Duodenal mucosa (tissue), 2 donors: ENCODE results near the gene PLD5.
"Not testable (repeated sequence)": the region's sequence is repeated elsewhere in the genome, so short reads cannot be mapped to it uniquely, and the experiment has no call there.

Source experiments
- H3K27ac ChIP-seq: one replicate; pipeline ENCODE4 v1.7.0; 2013; ENCODE audit warnings: low read depth, low read length
- H3K27me3 ChIP-seq, 2 donors: one replicate each; pipeline ENCODE4 v1.7.0; 2013; ENCODE audit warnings: low read length in 2 of 2, control low read depth in 1 of 2; ENCODE audit not compliant: insufficient read depth in 2 of 2, control insufficient read depth in 1 of 2
- H3K36me3 ChIP-seq, 2 donors: one replicate each; pipeline ENCODE4 v1.7.0; 2013; ENCODE audit warnings: low read length in 2 of 2, control low read depth in 1 of 2; ENCODE audit not compliant: insufficient read depth in 2 of 2, control insufficient read depth in 1 of 2
- H3K4me1 ChIP-seq, 2 donors: one replicate each; pipeline ENCODE4 v1.7.0; 2013; ENCODE audit warnings: low read length in 2 of 2, control low read depth in 1 of 2; ENCODE audit not compliant: insufficient read depth in 2 of 2, control insufficient read depth in 1 of 2
- H3K4me3 ChIP-seq, 2 donors: one replicate each; pipeline ENCODE4 v1.7.0; 2013; ENCODE audit warnings: low read length in 2 of 2, low read depth in 1 of 2
- H3K9ac ChIP-seq, 2 donors: one replicate each; pipeline ENCODE4 v1.7.0; 2013; ENCODE audit warnings: low read length in 2 of 2, low read depth in 1 of 2
- H3K9me3 ChIP-seq, 2 donors: one replicate each; pipeline ENCODE4 v1.7.0; 2013; ENCODE audit warnings: low read length in 2 of 2, control low read depth in 1 of 2; ENCODE audit not compliant: control insufficient read depth in 1 of 2

Gene PLD5

GRCh38 chr1:242139986-242140385 lies 384.5 kb downstream of the PLD5 start:
- Histone ChIP-seq H3K4me1 (no peaks in the 10 kb centered on the region), H3K36me3 (no peaks in the 10 kb centered on the region), H3K4me3 (no peak overlapping the region)

GRCh38 chr1:242139442-242139841 lies 385.1 kb downstream of the PLD5 start:
- no peak overlapping the region for H3K4me3 ChIP-seq
- H3K9ac ChIP-seq: no peak overlapping the region
- no peak overlapping the region for H3K27ac ChIP-seq
- H3K4me1 ChIP-seq: no peaks in the 10 kb centered on the region
- H3K9me3 ChIP-seq: peaks cover 0 to 4% of the 10 kb centered on the region in 2 donors
- H3K27me3 ChIP-seq: no peaks in the 10 kb centered on the region
- H3K36me3 ChIP-seq: no peaks in the 10 kb centered on the region

More at GRCh38 chr1:242139986-242140385, 384.5 kb downstream of the PLD5 start:
- H3K9ac ChIP-seq: no peak overlapping the region
- H3K27ac ChIP-seq: no peak overlapping the region
- peaks cover 0 to 6% of the 10 kb centered on the region in 2 donors for H3K9me3 ChIP-seq
- no peaks in the 10 kb centered on the region for H3K27me3 ChIP-seq

- no peak overlapping the region for H3K9ac ChIP-seq
- no peaks in the 10 kb centered on the region for H3K27me3 ChIP-seq
- no peaks in the 10 kb centered on the region for H3K36me3 ChIP-seq
- H3K4me3 ChIP-seq: no peak overlapping the region
- H3K27ac ChIP-seq: no peak overlapping the region
- H3K9me3 ChIP-seq: no peaks in the 10 kb centered on the region
- H3K4me1 ChIP-seq: no peaks in the 10 kb centered on the region
Measured at GRCh38 chr1:242133796-242134195, 390.7 kb downstream of the PLD5 start.

- Histone ChIP-seq H3K4me1 (no peaks in the 10 kb centered on the region), H3K9ac (no peak overlapping the region), H3K27me3 (no peaks in the 10 kb centered on the region), H3K9me3 (no peaks in the 10 kb centered on the region), H3K36me3 (no peaks in the 10 kb centered on the region), H3K27ac (no peak overlapping the region), H3K4me3 (no peak overlapping the region)
Measured at GRCh38 chr1:242133351-242133750, 391.1 kb downstream of the PLD5 start.

GRCh38 chr1:242132121-242132817 lies 392.2 kb downstream of the PLD5 start:
- H3K9ac ChIP-seq: no peak overlapping the region

GRCh38 chr1:242128951-242129502 lies 395.5 kb downstream of the PLD5 start:
- H3K36me3 ChIP-seq: no peaks in the 10 kb centered on the region
- no peak overlapping the region for H3K4me3 ChIP-seq
- peaks cover 0 to 2% of the 10 kb centered on the region in 2 donors for H3K9me3 ChIP-seq
- no peak overlapping the region for H3K27ac ChIP-seq
- no peaks in the 10 kb centered on the region for H3K4me1 ChIP-seq
- H3K9ac ChIP-seq: no peak overlapping the region
- no peaks in the 10 kb centered on the region for H3K27me3 ChIP-seq

More at GRCh38 chr1:242132121-242132817, 392.2 kb downstream of the PLD5 start:
- Histone ChIP-seq H3K36me3 (no peaks in the 10 kb centered on the region), H3K27me3 (no peaks in the 10 kb centered on the region), H3K27ac (no peak overlapping the region), H3K4me1 (no peaks in the 10 kb centered on the region), H3K9me3 (no peaks in the 10 kb centered on the region), H3K4me3 (no peak overlapping the region)

- H3K36me3 ChIP-seq: no peaks in the 10 kb centered on the region
- H3K27me3 ChIP-seq: no peaks in the 10 kb centered on the region
- H3K9me3 ChIP-seq: no peaks in the 10 kb centered on the region
- H3K9ac ChIP-seq: no peak overlapping the region
- no peaks in the 10 kb centered on the region for H3K4me1 ChIP-seq
- no peak overlapping the region for H3K4me3 ChIP-seq
- no peak overlapping the region for H3K27ac ChIP-seq
Measured at GRCh38 chr1:242120432-242120831, 404.1 kb downstream of the PLD5 start.

GRCh38 chr1:242100921-242101320 lies 423.6 kb downstream of the PLD5 start:
- Histone ChIP-seq H3K4me3 (no peak overlapping the region), H3K27ac (no peak overlapping the region), H3K36me3 (no peaks in the 10 kb centered on the region), H3K9me3 (no peaks in the 10 kb centered on the region), H3K27me3 (no peaks in the 10 kb centered on the region), H3K4me1 (no peaks in the 10 kb centered on the region), H3K9ac (no peak overlapping the region)

- not testable (repeated sequence) for H3K4me3 ChIP-seq, H3K27me3 ChIP-seq, H3K36me3 ChIP-seq, H3K9me3 ChIP-seq, H3K4me1 ChIP-seq, H3K27ac ChIP-seq, H3K9ac ChIP-seq
Measured at GRCh38 chr1:242097283-242097682, 427.2 kb downstream of the PLD5 start.

- Histone ChIP-seq H3K36me3 (no peaks in the 10 kb centered on the region), H3K4me3 (no peak overlapping the region), H3K9ac (no peak overlapping the region), H3K27me3 (no peaks in the 10 kb centered on the region), H3K4me1 (no peaks in the 10 kb centered on the region), H3K9me3 (no peaks in the 10 kb centered on the region), H3K27ac (no peak overlapping the region)
Measured at GRCh38 chr1:242093116-242093515, 431.4 kb downstream of the PLD5 start.
